HG02840 (cell line): ENCODE measurements around the gene ROCK2.

Experiments
- ATAC-seq: cut with Tn5 transposase; IDR thresholded peaks from one replicate; pipeline ENCODE4 v1.9.1; 2021; ENCODE audit warnings: mild to moderate bottlenecking, moderate library complexity, moderate number of reproducible peaks; ENCODE audit not compliant: unreplicated experiment, low FRiP score

ROCK2 gene

GRCh38 chr2:11314487-11314886 is 29.9 kb downstream of the ROCK2 start:
- ATAC-seq: no peak

DNA sequence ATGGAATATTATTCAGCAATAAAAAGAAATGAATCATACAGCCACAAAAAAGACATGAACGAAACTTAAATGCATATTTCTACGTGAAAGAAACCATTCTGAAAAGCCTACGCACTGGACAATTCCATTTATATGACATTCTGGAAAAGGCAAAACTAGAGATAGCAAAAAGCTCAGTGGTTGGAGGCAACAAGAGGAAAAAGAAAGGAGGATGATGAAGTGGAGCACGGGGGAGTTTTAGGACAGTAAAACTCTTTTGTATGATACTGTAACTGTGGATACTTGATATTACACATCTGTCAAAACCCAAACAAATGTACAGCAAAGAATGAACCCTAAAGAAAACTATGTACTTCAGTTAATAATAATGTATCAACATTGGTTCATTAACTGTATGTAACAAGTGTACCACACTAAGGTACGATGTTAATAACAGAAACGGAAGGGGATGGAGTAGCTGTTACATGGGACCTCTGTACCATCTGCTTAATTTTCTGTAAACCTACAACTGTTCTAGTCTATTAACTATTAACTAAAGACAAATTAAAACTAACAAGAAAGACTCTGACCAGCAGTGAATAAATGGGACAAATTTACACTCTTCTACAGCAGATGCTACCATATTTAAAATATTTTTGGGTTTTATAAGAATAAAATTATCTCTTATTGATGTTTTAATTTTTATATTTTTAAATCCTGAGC is 31.5 kb downstream of the ROCK2 start:
- no peak for ATAC-seq

DNA sequence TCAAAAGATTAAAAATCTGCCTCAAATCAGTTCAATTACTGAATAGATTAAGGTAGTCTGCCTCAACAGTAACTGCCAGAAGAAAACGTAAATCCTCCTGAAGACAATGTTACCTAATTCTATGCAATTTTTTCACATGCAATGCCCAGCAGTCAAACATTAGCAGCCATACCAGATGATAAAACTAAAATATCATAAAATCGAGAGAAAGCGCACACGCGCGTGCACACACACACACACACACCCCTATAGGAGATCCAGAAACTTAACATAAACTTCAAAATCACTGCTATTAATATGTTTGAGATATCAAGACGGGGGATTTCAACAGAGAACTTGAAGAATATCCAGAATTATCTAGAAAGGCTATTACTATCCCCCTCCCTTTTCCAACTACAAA is 32.9 kb downstream of the ROCK2 start:
- ATAC-seq: no peak

DNA sequence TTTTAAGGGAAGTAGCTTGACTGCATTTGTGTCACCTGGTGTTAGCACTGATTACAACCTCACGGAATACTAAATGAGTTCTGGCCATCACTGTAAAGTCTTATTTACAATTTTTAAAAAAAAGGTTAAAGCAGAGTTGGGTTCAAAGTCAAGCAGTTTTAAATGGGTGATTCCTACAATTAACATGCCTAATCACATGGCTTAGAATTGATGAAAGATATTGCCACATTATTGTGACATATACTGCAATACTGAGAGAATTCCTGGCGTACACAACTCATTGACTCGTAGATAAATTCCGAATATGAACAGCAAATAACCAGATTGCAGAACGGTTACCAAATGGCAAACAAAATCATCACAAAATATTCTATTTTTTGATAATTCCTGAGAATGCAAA is 34.2 kb downstream of the ROCK2 start:
- ATAC-seq: no peak

DNA sequence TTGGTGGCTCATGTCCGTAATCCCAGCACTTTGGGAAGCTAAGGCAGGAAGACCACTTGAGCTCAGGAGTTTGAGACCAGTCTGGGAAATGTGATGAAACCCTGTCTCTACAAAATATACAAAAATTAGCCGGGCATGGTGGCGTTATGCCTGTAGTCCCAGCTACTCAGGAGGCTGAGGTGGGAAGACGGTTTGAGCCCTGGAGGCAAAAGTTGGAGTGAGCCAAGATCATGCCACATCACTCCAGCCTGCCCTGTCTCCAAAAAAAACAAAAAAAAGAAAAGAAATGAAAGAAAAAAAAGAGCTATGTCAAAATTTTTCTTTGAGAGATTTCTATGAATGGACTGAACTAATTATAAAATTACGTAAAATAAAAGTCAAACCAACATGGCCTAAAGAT is 34.7 kb downstream of the ROCK2 start:
- no peak for ATAC-seq

DNA sequence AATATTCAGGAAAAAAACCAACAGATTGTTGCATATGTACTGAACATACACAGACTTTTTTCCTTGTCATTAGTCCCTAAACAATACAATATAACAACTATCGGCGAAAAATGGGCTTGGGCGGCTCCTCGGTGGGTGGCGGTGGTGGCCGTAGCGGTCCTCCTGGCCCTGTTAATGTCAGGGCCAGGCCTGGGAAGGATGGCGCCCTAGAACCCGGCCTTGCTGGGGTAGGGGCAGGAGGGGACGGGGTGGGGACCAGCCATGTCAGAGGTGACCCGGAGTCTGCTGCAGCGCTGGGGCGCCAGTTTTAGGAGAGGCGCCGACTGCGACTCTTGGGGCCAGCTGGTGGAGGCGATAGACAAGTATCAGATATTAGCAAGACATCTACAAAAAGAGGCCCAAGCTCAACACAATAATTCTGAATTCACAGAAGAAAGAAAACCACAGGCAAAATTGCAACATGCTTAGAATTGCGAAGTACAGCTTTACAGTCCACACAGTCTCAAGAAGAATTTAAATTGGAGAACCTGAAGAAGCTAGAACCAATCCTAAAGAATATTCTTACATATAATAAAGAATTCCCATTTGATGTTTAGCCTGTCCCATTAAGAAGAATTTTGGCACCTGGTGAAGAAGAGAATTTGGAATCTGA is 36.5 kb downstream of the ROCK2 start:
- ATAC-seq: no peak

DNA sequence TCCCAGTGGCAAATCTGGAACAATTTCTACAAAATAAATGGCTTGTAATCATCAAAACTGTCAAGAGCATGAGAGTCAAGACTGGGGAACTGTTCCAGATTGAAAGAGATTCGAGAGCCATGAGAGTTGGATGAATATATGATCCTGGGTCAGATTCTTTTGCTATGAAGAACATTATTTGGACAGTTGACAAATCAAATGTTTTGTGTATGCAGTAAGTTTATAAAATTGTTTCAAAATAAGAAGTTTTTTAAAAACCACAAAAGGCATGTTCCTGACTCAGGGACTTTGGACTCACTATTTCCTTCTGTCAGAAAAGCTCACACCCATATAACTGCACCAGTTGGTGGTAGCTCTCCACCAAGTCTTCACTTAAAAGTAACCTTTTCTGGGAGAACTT is 38.5 kb downstream of the ROCK2 start:
- ATAC-seq: no peak

DNA sequence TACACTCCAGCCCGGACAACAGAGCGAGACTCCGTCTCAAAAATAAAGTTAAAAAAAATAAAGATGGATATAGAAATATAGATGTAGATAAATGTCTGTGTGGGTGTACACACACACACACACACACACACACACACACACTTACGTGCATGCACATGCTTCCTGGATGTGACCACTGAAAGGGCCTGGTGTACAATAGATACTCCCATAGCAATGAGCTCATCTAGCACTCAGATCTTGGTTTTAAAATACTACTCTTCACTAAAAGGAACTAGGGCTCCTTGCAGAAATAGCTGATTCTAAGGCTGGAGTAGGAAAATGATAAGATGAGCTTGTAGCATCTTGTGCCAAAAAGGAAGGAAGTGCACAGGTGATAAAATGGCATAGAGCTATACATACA is 39.1 kb downstream of the ROCK2 start:
- no peak for ATAC-seq

DNA sequence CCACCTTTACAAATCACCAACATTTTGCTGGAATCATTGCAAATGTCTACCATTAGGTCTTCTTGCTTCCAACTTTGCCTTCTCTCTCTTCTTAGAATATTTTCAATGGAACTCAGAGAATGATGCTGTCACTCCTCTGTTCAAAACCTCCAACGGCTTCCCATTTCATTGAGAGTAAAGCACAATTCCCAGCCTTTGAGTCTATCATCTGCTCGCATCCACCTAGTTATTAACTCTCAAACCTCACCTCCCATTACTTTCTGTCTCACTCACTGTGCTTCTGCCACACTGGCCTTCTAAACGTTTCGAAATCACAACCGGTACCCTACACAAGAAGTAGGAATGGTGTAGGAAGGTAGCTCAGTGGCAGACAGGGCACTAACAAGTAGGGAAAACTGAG is 40.0 kb downstream of the ROCK2 start:
- no peak for ATAC-seq

DNA sequence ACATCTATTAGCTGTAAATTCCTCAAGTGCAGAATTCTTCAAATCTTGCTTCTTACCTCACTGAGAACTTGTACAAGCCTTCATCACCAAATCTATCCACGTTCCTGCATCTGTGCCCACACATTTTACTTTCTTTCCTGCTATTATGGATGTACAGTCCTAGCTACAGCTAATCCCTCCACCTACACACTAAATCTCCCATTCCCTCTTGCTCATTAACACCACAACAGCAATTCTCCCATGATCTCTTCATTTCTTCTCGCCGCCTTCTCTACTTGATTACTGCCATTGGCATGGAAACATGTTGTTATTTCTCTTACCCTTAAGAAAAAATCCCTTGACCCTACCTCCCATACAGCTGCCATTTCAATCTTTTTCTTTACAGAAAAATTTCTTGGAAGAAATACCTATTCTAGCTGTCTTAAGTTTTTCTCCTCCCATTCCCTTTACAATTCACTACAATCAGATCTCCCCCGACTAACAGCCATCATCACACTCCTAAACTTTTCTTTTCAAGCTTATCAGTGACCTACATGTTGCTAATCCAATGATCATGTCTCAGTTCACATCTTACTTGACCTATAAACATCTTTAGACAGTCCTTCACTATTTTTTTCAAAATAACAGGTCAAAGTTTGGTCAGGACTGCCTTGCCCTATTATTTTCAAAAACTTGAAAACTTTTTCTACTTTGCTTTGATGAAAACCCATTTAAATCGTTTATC is 41.0 kb downstream of the ROCK2 start:
- ATAC-seq: no peak

DNA sequence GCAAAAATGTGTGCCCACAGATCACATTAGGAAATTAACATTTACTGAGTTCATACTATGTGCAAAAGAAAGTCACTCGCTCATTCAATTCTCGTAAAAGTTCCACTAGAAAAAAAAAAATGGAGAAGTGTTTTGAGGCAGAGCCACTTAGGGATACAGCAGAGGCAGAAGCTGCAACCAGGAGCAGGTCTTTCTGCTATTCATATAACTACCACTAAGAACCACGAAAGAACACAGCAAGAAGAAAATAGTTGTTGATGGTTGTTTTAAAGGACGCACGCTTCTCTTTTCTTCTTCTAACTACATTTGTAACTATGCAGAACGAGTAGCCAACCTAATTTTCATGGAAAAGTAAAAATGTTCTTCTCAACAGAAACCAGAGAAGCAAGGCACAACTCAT is 45.0 kb downstream of the ROCK2 start:
- ATAC-seq: no peak

- no peak for ATAC-seq
Observed at GRCh38 chr2:11298592-11298991, 45.8 kb downstream of the ROCK2 start.

DNA sequence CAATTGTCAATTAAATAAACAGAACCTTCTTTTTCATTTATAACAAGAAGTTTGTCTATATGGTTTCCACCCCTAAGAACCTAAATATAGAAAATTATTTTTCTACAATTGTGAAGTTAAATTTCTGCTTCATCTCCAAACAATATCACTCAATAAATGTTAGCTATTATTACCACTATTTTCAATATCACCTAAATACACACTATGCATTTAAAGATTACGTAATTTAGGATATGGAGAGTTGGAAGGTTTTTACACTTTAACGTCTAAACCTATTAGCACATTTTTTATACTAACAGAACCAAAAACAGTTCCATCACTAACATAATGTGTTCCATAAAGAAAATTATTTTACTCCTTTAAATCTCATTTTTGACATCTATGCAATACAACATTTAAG is 48.0 kb downstream of the ROCK2 start:
- ATAC-seq: no peak

DNA sequence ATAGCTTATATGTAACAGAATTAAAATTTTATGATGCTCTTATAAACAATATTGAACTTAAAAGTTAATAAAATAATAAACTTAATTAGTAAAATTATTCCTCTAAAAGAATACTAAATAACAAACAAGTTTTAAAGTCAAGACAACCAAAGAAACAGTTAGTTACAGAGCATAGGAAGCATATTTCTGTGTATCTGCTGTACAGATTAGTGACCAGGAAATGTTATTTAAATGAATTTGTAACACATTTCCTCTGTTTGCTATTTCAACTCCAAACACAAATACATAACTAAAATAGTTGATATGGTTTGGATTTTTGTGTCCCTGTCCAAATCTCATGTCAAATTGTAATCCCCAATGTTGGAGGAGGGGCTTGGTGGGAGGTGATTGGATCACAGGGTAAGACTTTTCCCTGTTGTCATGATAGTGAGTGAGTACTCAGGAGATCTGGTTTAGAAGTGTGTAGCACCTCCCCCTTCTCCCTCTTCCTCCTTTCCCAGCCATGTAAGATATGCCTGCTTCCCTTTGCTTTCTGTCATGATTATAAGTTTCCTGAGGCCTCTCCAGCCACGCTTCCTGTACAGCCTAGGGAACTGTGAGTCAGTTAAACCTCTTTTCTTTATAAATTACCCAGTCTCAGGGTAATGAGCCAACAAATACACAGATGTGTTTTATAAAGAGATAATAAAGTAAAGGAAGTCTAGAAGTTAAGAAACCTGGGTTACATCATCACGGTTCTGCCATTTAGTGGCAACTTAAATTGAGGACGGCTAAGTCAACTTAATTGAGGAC is 51.8 kb downstream of the ROCK2 start:
- no peak for ATAC-seq

GRCh38 chr2:11290713-11291112 is 53.7 kb downstream of the ROCK2 start:
- no peak for ATAC-seq

GRCh38 chr2:11290211-11290610 is 54.2 kb downstream of the ROCK2 start:
- ATAC-seq: no peak

DNA sequence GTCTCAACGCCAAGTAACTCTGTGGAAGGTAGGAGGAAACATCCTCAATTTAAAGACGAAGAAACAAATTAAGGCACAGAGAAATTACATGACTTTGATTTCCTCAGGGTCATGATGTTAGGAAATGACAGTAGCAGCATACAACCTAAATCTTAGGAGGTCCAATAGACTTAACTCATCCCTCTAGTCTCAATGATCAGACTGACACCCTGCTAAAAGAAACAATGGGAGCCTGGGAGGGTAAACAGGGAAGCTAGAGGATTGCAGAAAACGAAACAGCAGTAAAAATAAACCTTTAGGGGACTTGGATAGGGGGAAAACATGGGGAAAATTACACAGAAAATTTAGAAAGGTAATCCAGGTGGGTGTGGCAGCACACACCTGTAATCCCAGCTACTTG is 56.0 kb downstream of the ROCK2 start:
- ATAC-seq: no peak

- ATAC-seq: no peak
Observed at GRCh38 chr2:11286749-11287148, 57.7 kb downstream of the ROCK2 start.

DNA sequence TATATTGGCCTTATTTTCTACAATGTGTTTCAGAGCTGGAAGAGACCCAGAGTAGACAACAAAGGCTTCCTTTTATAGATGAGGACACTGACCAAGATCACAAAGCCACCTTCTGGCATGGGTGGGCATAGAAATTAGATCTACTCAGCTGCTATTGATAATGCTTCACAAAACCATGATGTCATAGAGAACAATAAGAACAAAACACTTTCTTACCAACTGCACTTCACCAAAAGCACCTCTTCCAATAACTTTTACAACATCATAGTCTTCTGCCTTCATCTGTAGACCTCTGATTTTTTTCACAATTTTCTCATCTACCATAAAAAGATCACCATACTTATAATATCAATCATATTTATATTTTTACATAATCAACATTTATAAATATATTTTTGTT is 58.1 kb downstream of the ROCK2 start:
- ATAC-seq: no peak

GRCh38 chr2:11285499-11285898 is 58.9 kb downstream of the ROCK2 start:
- no peak for ATAC-seq

DNA sequence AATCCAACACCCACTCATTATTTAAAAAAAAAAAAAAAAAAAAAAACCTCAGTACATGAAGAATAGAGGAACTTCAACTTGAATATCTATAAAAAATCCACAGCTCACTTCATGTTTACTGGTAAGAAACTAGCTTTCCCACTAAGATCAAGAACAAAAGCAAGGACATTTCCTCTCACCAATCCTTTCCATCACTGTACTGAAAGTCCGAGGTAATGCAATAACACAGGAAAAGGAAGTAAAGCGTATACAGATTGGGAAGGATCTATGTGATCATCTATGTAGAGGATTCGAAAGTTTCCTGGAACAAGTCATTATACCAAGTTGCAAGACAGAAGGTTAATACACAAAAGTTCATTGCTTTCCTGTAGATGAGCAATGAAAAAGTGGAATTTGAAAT is 63.2 kb downstream of the ROCK2 start:
- no peak for ATAC-seq
